ENCODE results near the gene TBL1X. TPM values are rescaled to one million over a fixed set of nuclear protein-coding genes. Genes with fewer than 3 reads are reported as not detected.
A peak's percentile ranks its signal among the peaks of the same experiment; 100 is the strongest.

The TBL1X gene
- total and polyA plus RNA-seq, 7 donors, result 6.5 to 25.8 (median 16.1) TPM

GRCh38 chrX:9578083-9578779 lies 113.4 kb downstream of the TBL1X start:
- DNase-seq, result no peak
- H3K9me3 ChIP-seq, result no peaks in the 10 kb centered on the region
- H3K4me3 ChIP-seq, result no peak overlapping the region
- no peak overlapping the region for H3K27ac ChIP-seq
- no peaks in the 10 kb centered on the region for H3K36me3 ChIP-seq
- no peaks in the 10 kb centered on the region for H3K27me3 ChIP-seq
- 89 to 90% methylated on average over 20 of the region's 20 CpGs for WGBS, 2 donors
- intact Hi-C loops (cut with DNase I), result no loop called here
- H3K4me1 ChIP-seq, result peaks cover 0 to 10% (median 0%) of the 10 kb centered on the region in 4 donors
- TF ChIP-seq CTCF (IDR thresholded peaks at IDR 0.05) (no peak), EP300 (IDR thresholded peaks at IDR 0.05) (no peak), POLR2A (IDR thresholded peaks at IDR 0.05) (no peak), POLR2AphosphoS5 (IDR thresholded peaks at IDR 0.05) (no peak)

- H3K9me3 ChIP-seq, result no peaks in the 10 kb centered on the region
- H3K36me3 ChIP-seq, result no peaks in the 10 kb centered on the region
- DNase-seq, result no peak
- intact Hi-C loops (cut with DNase I), result no loop called here
- H3K27ac ChIP-seq, result peak overlapping the region in 1 of 4 donors; percentile 6
- H3K4me1 ChIP-seq, result peaks cover 0 to 10% (median 0%) of the 10 kb centered on the region in 4 donors
- H3K4me3 ChIP-seq, result no peak overlapping the region
- no peaks in the 10 kb centered on the region for H3K27me3 ChIP-seq
- 24 to 61% methylated on average over 8 of the region's 8 CpGs for WGBS, 2 donors
- TF ChIP-seq POLR2A (IDR thresholded peaks at IDR 0.05) (no peak), EP300 (IDR thresholded peaks at IDR 0.05) (peak in 1 of 4 donors; percentile 46), POLR2AphosphoS5 (IDR thresholded peaks at IDR 0.05) (no peak), CTCF (IDR thresholded peaks at IDR 0.05) (no peak)
Measured at GRCh38 chrX:9581771-9582385, 117.0 kb downstream of the TBL1X start.

GRCh38 chrX:9582956-9583355 lies 118.1 kb downstream of the TBL1X start:
- intact Hi-C loops (cut with DNase I), result no loop called here
- H3K9me3 ChIP-seq, result no peaks in the 10 kb centered on the region
- 61 to 76% methylated on average over 3 of the region's 3 CpGs for WGBS, 2 donors
- DNase-seq, result no peak
- no peak overlapping the region for H3K4me3 ChIP-seq
- no peaks in the 10 kb centered on the region for H3K36me3 ChIP-seq
- H3K27ac ChIP-seq, result no peak overlapping the region
- TF ChIP-seq EP300 (IDR thresholded peaks at IDR 0.05) (no peak), POLR2A (IDR thresholded peaks at IDR 0.05) (no peak), POLR2AphosphoS5 (IDR thresholded peaks at IDR 0.05) (no peak), CTCF (IDR thresholded peaks at IDR 0.05) (no peak)
- H3K4me1 ChIP-seq, result peaks cover 0 to 10% (median 0%) of the 10 kb centered on the region in 4 donors
- H3K27me3 ChIP-seq, result no peaks in the 10 kb centered on the region

- intact Hi-C loops (cut with DNase I), result no loop called here
- no peak for DNase-seq
- peaks cover 0 to 7% (median 0%) of the 10 kb centered on the region in 4 donors for H3K4me1 ChIP-seq
- no peak overlapping the region for H3K4me3 ChIP-seq
- no peak overlapping the region for H3K27ac ChIP-seq
- no peaks in the 10 kb centered on the region for H3K27me3 ChIP-seq
- no peaks in the 10 kb centered on the region for H3K36me3 ChIP-seq
- WGBS, 2 donors, result 94 to 95% methylated on average over 14 of the region's 14 CpGs
- no peaks in the 10 kb centered on the region for H3K9me3 ChIP-seq
- TF ChIP-seq POLR2A (IDR thresholded peaks at IDR 0.05), result no peak
- TF ChIP-seq CTCF (IDR thresholded peaks at IDR 0.05), result no peak
- TF ChIP-seq EP300 (IDR thresholded peaks at IDR 0.05), result no peak
- TF ChIP-seq POLR2AphosphoS5 (IDR thresholded peaks at IDR 0.05), result no peak
Measured at GRCh38 chrX:9586992-9587392, 122.1 kb downstream of the TBL1X start.
